K562 (cell line): Measurements from ENCODE around the gene DARS2. TPM values are rescaled to one million over a fixed set of nuclear protein-coding genes. Genes with fewer than 3 reads are reported as not detected.

Source experiments
- ATAC-seq: fragments of 200-7000 bp; cut with Tn5 transposase; 3 replicates; pipeline ENCODE4 v1.9.1; 2020; ENCODE audit warnings: moderate library complexity
- BruUV-seq: library from RNA; stranded (reverse); fragments of 400-500 nt; replicated peaks from 2 replicates; lab custom pipeline; 2021; lab: Mats Ljungman, UMichigan
- CTCF ChIA-PET: fragments of 300-600 bp; formaldehyde crosslinking; extraction: SDS; loops from one replicate; lab custom pipeline; 2021; ENCODE audit warnings: low intra/inter-chr PET ratio; lab: Yijun Ruan, JAX
- POLR2A ChIA-PET: fragments of 300-600, 350-650 bp; sonication (Branson Sonifier 250); formaldehyde crosslinking; extraction: SDS; loops from one replicate; lab custom pipeline; 2021; ENCODE audit warnings: antibody characterized with exemption, inconsistent platforms; lab: Yijun Ruan, JAX
- DNase-seq, 4 experiments: peaks; one replicate each; pipeline versions ENCODE4 v3.0.0 to v3.0.0-alpha.2; 2011 to 2018; ENCODE audit warnings: low spot score in 3 of 4, mixed read lengths in 3 of 4; ENCODE audit errors: extremely low read depth in 1 of 4
- FAIRE-seq: peaks from 2 replicates; lab custom pipeline; 2011; peaks lifted over from hg19 to GRCh38; lab: Jason Lieb, UNC
- H2AFZ ChIP-seq: 2 replicates; pipeline ENCODE4 v1.6.0; 2011; ENCODE audit warnings: low read depth, low read length, control low read depth, inconsistent platforms
- H3K27ac ChIP-seq: fragments of 200-600 bp; 3 replicates; pipeline ENCODE4 v1.8.0; 2011; ENCODE audit warnings: low read depth, mild to moderate bottlenecking, control low read depth, inconsistent platforms, low read length, moderate library complexity, mixed read lengths; ENCODE audit errors: extremely low read depth
- H3K27me3 ChIP-seq, 2 experiments: fragments of 300-600 bp in 1 of 2; 2 replicates in 1 of 2; 3 replicates in 1 of 2; pipeline versions ENCODE4 v1.6.0 to v1.8.0; 2011; ENCODE audit warnings: inconsistent platforms in 2 of 2, low read length in 2 of 2, mild to moderate bottlenecking in 1 of 2, mixed read lengths in 1 of 2, moderate library complexity in 1 of 2; ENCODE audit not compliant: control insufficient read depth in 2 of 2, insufficient read depth in 2 of 2
- H3K36me3 ChIP-seq: fragments of 300-600 bp; 3 replicates; pipeline ENCODE4 v1.8.0; 2011; ENCODE audit warnings: mild to moderate bottlenecking, low read length, inconsistent platforms; ENCODE audit not compliant: control insufficient read depth, insufficient read depth
- H3K4me1 ChIP-seq, 2 experiments: fragments of 200-600 bp in 1 of 2; replicated peaks in 1 of 2; 2 replicates in 1 of 2; 3 replicates in 1 of 2; pipeline versions ENCODE4 v1.5.1 to v1.8.0; 2011; ENCODE audit warnings: inconsistent platforms in 2 of 2, low read length in 2 of 2, mild to moderate bottlenecking in 1 of 2, mixed read lengths in 1 of 2, moderate library complexity in 1 of 2; ENCODE audit not compliant: control insufficient read depth in 2 of 2, insufficient read depth in 2 of 2
- H3K4me2 ChIP-seq: 2 replicates; pipeline ENCODE4 v1.6.1; 2011; ENCODE audit warnings: low read length, control low read depth, inconsistent platforms, mixed read lengths; ENCODE audit not compliant: insufficient read depth
- H3K4me3 ChIP-seq: fragments of 200-600 bp; sonication (generic), shearing (Covaris generic); 2 replicates; pipeline ENCODE4 v1.5.1; 2016; ENCODE audit warnings: control low read depth, inconsistent platforms
- H3K79me2 ChIP-seq: fragments of 200-600 bp; 3 replicates; pipeline ENCODE4 v1.8.0; 2011; ENCODE audit warnings: low read length, inconsistent platforms; ENCODE audit not compliant: control insufficient read depth, insufficient read depth
- H3K9ac ChIP-seq, 2 experiments: 2 replicates each; pipeline versions ENCODE4 v1.6.0 to v1.6.1; 2011; ENCODE audit warnings: low read depth in 2 of 2, low read length in 2 of 2, control low read depth in 1 of 2, inconsistent platforms in 1 of 2, mild to moderate bottlenecking in 1 of 2, mixed read lengths in 1 of 2; ENCODE audit not compliant: insufficient read depth in 1 of 2
- H3K9me1 ChIP-seq: one replicate; pipeline ENCODE4 v1.6.0; 2011; ENCODE audit warnings: inconsistent platforms, mild to moderate bottlenecking, low read length, moderate library complexity; ENCODE audit not compliant: control insufficient read depth, insufficient read depth
- H3K9me3 ChIP-seq: replicated peaks from 2 replicates; pipeline ENCODE4 v1.5.1; 2011; ENCODE audit warnings: low read depth, low read length, inconsistent platforms; ENCODE audit not compliant: control insufficient read depth, insufficient read depth
- H4K20me1 ChIP-seq: replicated peaks from 2 replicates; pipeline ENCODE4 v1.6.1; 2011; ENCODE audit warnings: low read length, inconsistent platforms, mixed read lengths; ENCODE audit not compliant: control insufficient read depth, insufficient read depth
- CBX3 ChIP-seq, 2 experiments: IDR thresholded peaks; 1 replicate in 1 of 2; 2 replicates in 1 of 2; pipeline ENCODE4 v1.6.1; 2012; ENCODE audit warnings: inconsistent platforms in 2 of 2, low read length in 2 of 2, borderline replicate concordance in 1 of 2, control low read depth in 1 of 2
- CTBP1 ChIP-seq: fragments of 450-650 bp; IDR thresholded peaks from 2 replicates; pipeline ENCODE4 v1.6.1; 2016; ENCODE audit warnings: borderline replicate concordance
- FOXK1 ChIP-seq: sonication (generic); formaldehyde crosslinking; IDR thresholded peaks from 2 replicates; pipeline ENCODE4 v1.8.0; 2022; ENCODE audit warnings: missing genetic modification reagents, mild to moderate bottlenecking, borderline replicate concordance
- HIVEP1 ChIP-seq: fragments of 250-450 bp; sonication (Bioruptor Pico); IDR thresholded peaks from 2 replicates; pipeline ENCODE4 v1.4.0; 2020; ENCODE audit warnings: mild to moderate bottlenecking
- ILF3 ChIP-seq: fragments of 450-650 bp; IDR thresholded peaks from 2 replicates; pipeline ENCODE4 v1.6.1; 2018; ENCODE audit warnings: antibody characterized with exemption, mild to moderate bottlenecking, moderate library complexity, borderline replicate concordance
- MCM3 ChIP-seq: fragments of 450-650 bp; IDR thresholded peaks from 2 replicates; pipeline ENCODE4 v1.6.1; 2016
- MCM7 ChIP-seq, 2 experiments: fragments of 450-650 bp; IDR thresholded peaks; 2 replicates each; pipeline ENCODE4 v1.6.1; 2016 to 2018
- MEIS2 ChIP-seq: fragments of 450-650 bp; IDR thresholded peaks from 2 replicates; pipeline ENCODE4 v1.6.1; 2014; ENCODE audit warnings: mild to moderate bottlenecking; ENCODE audit not compliant: partially characterized antibody
- NCOA4 ChIP-seq: fragments of 450-650 bp; IDR thresholded peaks from 2 replicates; pipeline ENCODE4 v1.6.1; 2018; ENCODE audit warnings: mild to moderate bottlenecking; ENCODE audit not compliant: partially characterized antibody
- NEUROD1 ChIP-seq: fragments of 150-350 bp; IDR thresholded peaks from 2 replicates; pipeline ENCODE4 v1.6.1; 2014; ENCODE audit warnings: borderline replicate concordance, low read length, low read depth; ENCODE audit not compliant: partially characterized antibody
- NFIC ChIP-seq: fragments of 450-650 bp; IDR thresholded peaks from 2 replicates; pipeline ENCODE4 v1.6.1; 2017; ENCODE audit warnings: mild to moderate bottlenecking, inconsistent platforms
- NR0B1 ChIP-seq: fragments of 450-650 bp; IDR thresholded peaks from one replicate; pipeline ENCODE4 v1.6.1; 2018; ENCODE audit warnings: mild to moderate bottlenecking, moderate library complexity; ENCODE audit not compliant: partially characterized antibody
- NUFIP1 ChIP-seq: fragments of 450-650 bp; IDR thresholded peaks from 2 replicates; pipeline ENCODE4 v1.6.1; 2018; ENCODE audit not compliant: partially characterized antibody
- PTTG1 ChIP-seq: fragments of 450-650 bp; IDR thresholded peaks from 2 replicates; pipeline ENCODE4 v1.6.1; 2016; ENCODE audit warnings: low read depth, mild to moderate bottlenecking, missing genetic modification characterization, missing compliant biosample characterization
- SAP30 ChIP-seq: fragments of 200-600 bp; sonication (generic); IDR thresholded peaks from 2 replicates; pipeline ENCODE4 v1.6.1; 2012; ENCODE audit warnings: borderline replicate concordance, low read depth, mild to moderate bottlenecking, moderate library complexity, low read length, control low read depth, inconsistent platforms; ENCODE audit not compliant: insufficient read depth, poor library complexity, severe bottlenecking
- SRSF1 ChIP-seq: fragments of 200-400 bp; formaldehyde crosslinking; IDR thresholded peaks from 2 replicates; pipeline ENCODE4 v1.6.1; 2017; ENCODE audit warnings: mild to moderate bottlenecking, low read depth, low read length, moderate library complexity
- ZNF717 ChIP-seq: fragments of 250-450 bp; sonication (Bioruptor Pico); IDR thresholded peaks from 2 replicates; pipeline ENCODE4 v1.5.0; 2021
- ZSCAN32 ChIP-seq: fragments of 450-650 bp; formaldehyde crosslinking; IDR thresholded peaks from 2 replicates; pipeline ENCODE4 v1.4.0; 2020; ENCODE audit warnings: mild to moderate bottlenecking, moderate library complexity
- WGBS: fragments of 100-300 bp; shearing (Covaris generic); methylation state at CpG from one replicate; pipeline ENCODE4 v1.1.6; 2016; ENCODE audit warnings: low coverage, mixed read lengths; ENCODE audit not compliant: insufficient coverage; ENCODE audit errors: missing lambda C conversion rate; 5-methylcytosine and 5-hydroxymethylcytosine counted together
- in situ Hi-C: fragments of 300-500 bp; cut with MboI; formaldehyde crosslinking; loops from 4 replicates; pipeline ENCODE4 v1.15.0; 2018; ENCODE audit warnings: inconsistent platforms, mixed read lengths
- intact Hi-C: fragments of 100-400 bp; cut with micrococcal nuclease; formaldehyde crosslinking; loops from 2 replicates; pipeline ENCODE4 v1.14.2; 2022
- polyA plus RNA-seq, 8 experiments: library from polyadenylated mRNA; depleted of rRNA in 4 of 8; stranded (reverse) in 5 of 8; unstranded in 3 of 8; fragments of >200 nt; fragmentation: Nextera tagmentation in 2 of 8; fragmentation: Illumina TruSeq in 1 of 8; extraction: Ambion mirVana in 2 of 8; extraction: Trizol in 1 of 8; gene quantifications; 2 replicates each; pipeline versions ENCODE4 v1.2.1 to v1.2.3, GENCODE V29; 2011 to 2014; ENCODE audit warnings: inconsistent platforms in 1 of 8, missing spikeins in 1 of 8
- total RNA-seq, 7 experiments: library from RNA; depleted of rRNA in 6 of 7; stranded (reverse); fragments of >200 nt in 6 of 7; fragmentation: Illumina TruSeq in 2 of 7; extraction: Trizol in 2 of 7; gene quantifications; 2 replicates each; pipeline versions ENCODE4 v1.2.1 to v1.2.3, GENCODE V29; 2011 to 2021; ENCODE audit warnings: low replicate concordance in 1 of 7
- TF ChIP-seq, protein P1 (sequence below): fragments of 150-350 bp; IDR thresholded peaks from 2 replicates; pipeline ENCODE4 v1.6.1; 2014; ENCODE audit warnings: low read depth, mild to moderate bottlenecking, low read length, borderline replicate concordance

DARS2 gene
- total and polyA plus RNA-seq, 9 of the 15 experiments (the other 6 are each of a cell fraction or from before 2014, with no cell fraction given) = 36.4 to 96.7 (median 68.6) TPM

- intact Hi-C loops (loop anchor here (5.0 kb wide), 1 partner anchor 151 kb away; the partner anchor contains the start of gene RC3H1), in situ Hi-C loops (no loop called here)
- no peak for ATAC-seq
- Histone ChIP-seq H3K4me2 (peak overlapping the region; percentile 75), H3K79me2 (peaks cover 53% of the 10 kb centered on the region), H3K4me1 (peaks cover 17 to 26% of the 10 kb centered on the region in 2 experiments), H3K9ac (peak overlapping the region; percentile 66 to 87; a peak in 2 of 4 replicates), H4K20me1 (peaks cover 12% of the 10 kb centered on the region), H3K27me3 (no peaks in the 10 kb centered on the region), H3K27ac (peak overlapping the region; percentile 93), H3K36me3 (peaks cover 35% of the 10 kb centered on the region), H3K9me1 (no peaks in the 10 kb centered on the region), H2AFZ (peak overlapping the region; percentile 89), H3K9me3 (no peaks in the 10 kb centered on the region), H3K4me3 (peak overlapping the region; percentile 86)
- ChIA-PET CTCF (no interaction called here), POLR2A (interaction anchor here (0.6 kb wide), 1 partner anchor 77 kb away, joined by 3 read pairs; no protein-coding TSS in a partner anchor)
- DNase-seq = peak in 2 of 4 experiments; percentile 32 to 45
- WGBS = 39% methylated on average over 5 of the region's 5 CpGs
- FAIRE-seq = no peak
- no TSS peak for BruUV-seq
- TF ChIP-seq ZSCAN32 (no peak), ILF3 (no peak), MCM3 (no peak), NFIC (peak; percentile 83), CTBP1 (0 out of 2 replicates have a peak, but pooled peaks have one; percentile 34), SAP30 (no peak), CBX3 (IDR thresholded peaks at IDR 0.05; ENCODE audit: borderline replicate concordance in 1 of 2, low read length in 2 of 2) (0 out of 3 replicates have a peak, but pooled peaks of 1 of the 2 experiments have one; percentile 19), NCOA4 (no peak), HIVEP1 (no peak), MCM7 (IDR thresholded peaks at IDR 0.05) (no peak), SRSF1 (no peak), FOXK1 (CRISPR knock-in tag) (0 out of 2 replicates have a peak, but pooled peaks have one; percentile 38), PTTG1 (tag) (no peak), MEIS2 (no peak), NR0B1 (no peak), NUFIP1 (no peak), ZNF717 (CRISPR knock-in tag) (no peak), NEUROD1 (no peak)
- TF ChIP-seq, protein P1, sequence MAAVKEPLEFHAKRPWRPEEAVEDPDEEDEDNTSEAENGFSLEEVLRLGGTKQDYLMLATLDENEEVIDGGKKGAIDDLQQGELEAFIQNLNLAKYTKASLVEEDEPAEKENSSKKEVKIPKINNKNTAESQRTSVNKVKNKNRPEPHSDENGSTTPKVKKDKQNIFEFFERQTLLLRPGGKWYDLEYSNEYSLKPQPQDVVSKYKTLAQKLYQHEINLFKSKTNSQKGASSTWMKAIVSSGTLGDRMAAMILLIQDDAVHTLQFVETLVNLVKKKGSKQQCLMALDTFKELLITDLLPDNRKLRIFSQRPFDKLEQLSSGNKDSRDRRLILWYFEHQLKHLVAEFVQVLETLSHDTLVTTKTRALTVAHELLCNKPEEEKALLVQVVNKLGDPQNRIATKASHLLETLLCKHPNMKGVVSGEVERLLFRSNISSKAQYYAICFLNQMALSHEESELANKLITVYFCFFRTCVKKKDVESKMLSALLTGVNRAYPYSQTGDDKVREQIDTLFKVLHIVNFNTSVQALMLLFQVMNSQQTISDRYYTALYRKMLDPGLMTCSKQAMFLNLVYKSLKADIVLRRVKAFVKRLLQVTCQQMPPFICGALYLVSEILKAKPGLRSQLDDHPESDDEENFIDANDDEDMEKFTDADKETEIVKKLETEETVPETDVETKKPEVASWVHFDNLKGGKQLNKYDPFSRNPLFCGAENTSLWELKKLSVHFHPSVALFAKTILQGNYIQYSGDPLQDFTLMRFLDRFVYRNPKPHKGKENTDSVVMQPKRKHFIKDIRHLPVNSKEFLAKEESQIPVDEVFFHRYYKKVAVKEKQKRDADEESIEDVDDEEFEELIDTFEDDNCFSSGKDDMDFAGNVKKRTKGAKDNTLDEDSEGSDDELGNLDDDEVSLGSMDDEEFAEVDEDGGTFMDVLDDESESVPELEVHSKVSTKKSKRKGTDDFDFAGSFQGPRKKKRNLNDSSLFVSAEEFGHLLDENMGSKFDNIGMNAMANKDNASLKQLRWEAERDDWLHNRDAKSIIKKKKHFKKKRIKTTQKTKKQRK = no peak
These were observed 46.6 kb downstream of the DARS2 start for GRCh38 chr1:173871091-173871490.
